Kidney tubule cell (primary cell): ENCODE results near the gene SLC6A17.

ENCODE experiments used
- DNase-seq: peaks from one replicate; pipeline ENCODE4 v3.0.0-alpha.2; 2018; ENCODE audit warnings: low spot score

SLC6A17 gene

GRCh38 chr1:110223127-110223526 is 72.8 kb downstream of the SLC6A17 start:
- no peak for DNase-seq

GRCh38 chr1:110223581-110223980 is 73.3 kb downstream of the SLC6A17 start:
- DNase-seq: no peak

GRCh38 chr1:110224240-110224995 is 74.1 kb downstream of the SLC6A17 start:
- no peak for DNase-seq

- no peak for DNase-seq
These were observed 74.9 kb downstream of the SLC6A17 start for GRCh38 chr1:110225212-110225611.

- DNase-seq: no peak
These were observed 75.6 kb downstream of the SLC6A17 start for GRCh38 chr1:110225756-110226404.

- DNase-seq: no peak
These were observed 77.5 kb downstream of the SLC6A17 start for GRCh38 chr1:110227774-110228173.

GRCh38 chr1:110228381-110228780 is 78.1 kb downstream of the SLC6A17 start:
- DNase-seq: peak; percentile 7

GRCh38 chr1:110228869-110229268 is 78.6 kb downstream of the SLC6A17 start:
- DNase-seq: no peak

- DNase-seq: peak; percentile 56
These were observed 79.2 kb downstream of the SLC6A17 start for GRCh38 chr1:110229348-110230001.

- no peak for DNase-seq
These were observed 80.3 kb downstream of the SLC6A17 start for GRCh38 chr1:110230381-110231199.

GRCh38 chr1:110233861-110234260 is 83.6 kb downstream of the SLC6A17 start:
- no peak for DNase-seq

GRCh38 chr1:110234691-110235090 is 84.4 kb downstream of the SLC6A17 start:
- DNase-seq: peak; percentile 49

- DNase-seq: no peak
These were observed 85.0 kb downstream of the SLC6A17 start for GRCh38 chr1:110235181-110235833.

- peak; percentile 97 for DNase-seq
These were observed 85.8 kb downstream of the SLC6A17 start for GRCh38 chr1:110235834-110236682.

GRCh38 chr1:110237386-110238152 is 87.3 kb downstream of the SLC6A17 start:
- no peak for DNase-seq

- no peak for DNase-seq
These were observed 89.4 kb downstream of the SLC6A17 start for GRCh38 chr1:110239441-110240430.

GRCh38 chr1:110240476-110241210 is 90.3 kb downstream of the SLC6A17 start:
- no peak for DNase-seq

- DNase-seq: no peak
These were observed 91.2 kb downstream of the SLC6A17 start for GRCh38 chr1:110241516-110241915.
